NCI-H2107 (cell line): ENCODE data around the gene SZT2.

Source experiments
- DNase-seq: peaks from one replicate; lab custom pipeline; 2025; lab: John Stamatoyannopoulos, UW

The SZT2 gene

GRCh38 chr1:43389326-43390313, at the start of gene SZT2, which contains the start of gene MED8:
Gene SZT2 (plus strand): TSS chr1:43389899. CDS start chr1:43389969, 70 bp downstream.
Gene MED8 (minus strand): TSS chr1:43389800. CDS start chr1:43389764, 36 bp downstream.
- DNase-seq = peak; percentile 86

GRCh38 chr1:43340559-43340958, 49.1 kb upstream of the SZT2 start:
- no peak for DNase-seq

GRCh38 chr1:43344267-43344850, 45.3 kb upstream of the SZT2 start:
- no peak for DNase-seq

- no peak for DNase-seq
Measured at GRCh38 chr1:43345120-43345519, 44.6 kb upstream of the SZT2 start.

- no peak for DNase-seq
Measured at GRCh38 chr1:43346636-43347035, 43.1 kb upstream of the SZT2 start.

- peak; percentile 67 for DNase-seq
Measured at GRCh38 chr1:43348343-43348808, 41.3 kb upstream of the SZT2 start.

GRCh38 chr1:43348809-43349593, 40.7 kb upstream of the SZT2 start:
- DNase-seq = peak; percentile 93

GRCh38 chr1:43349594-43350306, 39.9 kb upstream of the SZT2 start:
- no peak for DNase-seq

- DNase-seq = no peak
Measured at GRCh38 chr1:43350976-43351375, 38.7 kb upstream of the SZT2 start.

GRCh38 chr1:43351421-43352350, 38.0 kb upstream of the SZT2 start:
- DNase-seq = no peak

- no peak for DNase-seq
Measured at GRCh38 chr1:43352351-43352705, 37.4 kb upstream of the SZT2 start.

- DNase-seq = no peak
Measured at GRCh38 chr1:43352881-43353280, 36.8 kb upstream of the SZT2 start.

GRCh38 chr1:43354471-43354870, 35.2 kb upstream of the SZT2 start:
- DNase-seq = no peak

GRCh38 chr1:43354936-43355335, 34.8 kb upstream of the SZT2 start:
- no peak for DNase-seq

- DNase-seq = no peak
Measured at GRCh38 chr1:43357251-43357650, 32.4 kb upstream of the SZT2 start.

GRCh38 chr1:43358121-43358745, 31.5 kb upstream of the SZT2 start:
- DNase-seq = peak; percentile 17

GRCh38 chr1:43358746-43359693, 30.7 kb upstream of the SZT2 start, which contains the start of gene CDC20:
Gene CDC20 (plus strand): TSS chr1:43358981. CDS start chr1:43359216, 235 bp downstream.
- DNase-seq = peak; percentile 98

- no peak for DNase-seq
Measured at GRCh38 chr1:43359696-43360095, 30.0 kb upstream of the SZT2 start.

GRCh38 chr1:43360616-43361015, 29.1 kb upstream of the SZT2 start:
- DNase-seq = no peak
